PC-9 (cell line): Measurements from ENCODE around the gene ARHGAP24. TPM values are rescaled to one million over a fixed set of nuclear protein-coding genes. Genes with fewer than 3 reads are reported as not detected.

ENCODE experiments used
- BruUV-seq: library from RNA; stranded (reverse); fragments of 400-500 nt; replicated peaks from 2 replicates; lab custom pipeline; 2021; lab: Mats Ljungman, UMichigan
- CTCF ChIA-PET: fragments of 300-600 bp; sonication (Branson Sonifier 250); formaldehyde crosslinking; loops from one replicate; lab custom pipeline; 2022; ENCODE audit warnings: antibody characterized with exemption; lab: Charles Lee
- POLR2A ChIA-PET: fragments of 300-600 bp; sonication (Branson Sonifier 250); formaldehyde crosslinking; loops from one replicate; lab custom pipeline; 2022; ENCODE audit warnings: antibody characterized with exemption; ENCODE audit not compliant: unreplicated experiment; lab: Charles Lee
- DNase-seq, 2 experiments: peaks; one replicate each; pipeline versions ENCODE4 v3.0.0 to v3.0.0-alpha.2; 2015 to 2022; ENCODE audit warnings: mixed read lengths in 1 of 2
- H2AFZ ChIP-seq: fragments of 200-600 bp; sonication (generic); 2 replicates; pipeline ENCODE4 v1.8.1; 2017; ENCODE audit warnings: antibody characterized with exemption
- H3F3A ChIP-seq: fragments of 200-600 bp; sonication (generic); 2 replicates; pipeline ENCODE4 v1.8.1; 2017; ENCODE audit warnings: antibody characterized with exemption, mild to moderate bottlenecking, low read depth; ENCODE audit not compliant: insufficient read depth
- H3K27ac ChIP-seq: fragments of 200-600 bp; sonication (generic); 2 replicates; pipeline ENCODE4 v1.6.1; 2016; ENCODE audit warnings: mixed run types
- H3K27me3 ChIP-seq: fragments of 200-600 bp; sonication (generic); 2 replicates; pipeline ENCODE4 v1.6.1; 2016; ENCODE audit warnings: low read depth, mixed run types; ENCODE audit not compliant: insufficient read depth
- H3K36me3 ChIP-seq: fragments of 200-600 bp; sonication (generic); 2 replicates; pipeline ENCODE4 v1.6.1; 2016; ENCODE audit warnings: low read depth, mixed run types
- H3K4me1 ChIP-seq: fragments of 200-600 bp; sonication (generic); replicated peaks from 2 replicates; pipeline ENCODE4 v1.6.1; 2016; ENCODE audit warnings: mixed run types; ENCODE audit not compliant: insufficient read depth
- H3K4me2 ChIP-seq: fragments of 200-600 bp; sonication (generic); 2 replicates; pipeline ENCODE4 v1.6.1; 2017; ENCODE audit warnings: mixed run types
- H3K4me3 ChIP-seq: fragments of 200-600 bp; sonication (generic); 2 replicates; pipeline ENCODE4 v1.6.1; 2016; ENCODE audit warnings: mixed run types
- H3K79me2 ChIP-seq: fragments of 200-600 bp; sonication (generic); 2 replicates; pipeline ENCODE4 v1.6.1; 2017; ENCODE audit warnings: low read depth, mixed run types
- H3K9me2 ChIP-seq: fragments of 200-600 bp; sonication (generic); 2 replicates; pipeline ENCODE4 v1.8.1; 2017; ENCODE audit warnings: mild to moderate bottlenecking; ENCODE audit not compliant: insufficient read depth
- H3K9me3 ChIP-seq: fragments of 200-600 bp; sonication (generic); 2 replicates; pipeline ENCODE4 v1.8.1; 2016; ENCODE audit warnings: low read depth; ENCODE audit not compliant: insufficient read depth
- H4K20me1 ChIP-seq: fragments of 200-600 bp; sonication (generic); 2 replicates; pipeline ENCODE4 v1.8.1; 2017; ENCODE audit not compliant: insufficient read depth
- CTCF ChIP-seq: fragments of 200-600 bp; sonication (generic); conservative IDR thresholded peaks from 2 replicates; pipeline ENCODE4 v1.6.1; 2017; ENCODE audit warnings: mixed run types, antibody characterized with exemption, mild to moderate bottlenecking, moderate library complexity
- EZH2 ChIP-seq: fragments of 200-600 bp; sonication (generic); IDR thresholded peaks from 2 replicates; pipeline ENCODE4 v1.8.0; 2017; ENCODE audit warnings: antibody characterized with exemption, low read depth
- intact Hi-C: fragments of 100-400 bp; cut with micrococcal nuclease; formaldehyde crosslinking; loops from one replicate; pipeline ENCODE4 v1.10.0; 2022; ENCODE audit not compliant: unreplicated experiment
- total RNA-seq: library from RNA; stranded (reverse); gene quantifications from 2 replicates; pipeline ENCODE4 v1.2.3, GENCODE V29; 2021

Gene ARHGAP24
- total RNA-seq, 1 experiment from 2014 or later, result 2.2 TPM

GRCh38 chr4:85595796-85596559 lies 121.0 kb downstream of the ARHGAP24 start:
- Histone ChIP-seq H3K4me3 (no peak overlapping the region), H3K79me2 (no peaks in the 10 kb centered on the region), H4K20me1 (no peaks in the 10 kb centered on the region), H3K27me3 (no peaks in the 10 kb centered on the region), H3K4me2 (no peak overlapping the region), H3K9me3 (no peaks in the 10 kb centered on the region), H3F3A (no peaks in the 10 kb centered on the region), H3K9me2 (no peaks in the 10 kb centered on the region), H2AFZ (no peak overlapping the region), H3K36me3 (no peaks in the 10 kb centered on the region), H3K4me1 (no peaks in the 10 kb centered on the region), H3K27ac (no peak overlapping the region)
- DNase-seq, result no peak
- ChIA-PET CTCF (no interaction called here), POLR2A (no interaction called here)
- TF ChIP-seq CTCF (no peak), EZH2 (no peak)
- no TSS peak for BruUV-seq
- intact Hi-C loops, result no loop called here

GRCh38 chr4:85598936-85599335 lies 124.0 kb downstream of the ARHGAP24 start:
- ChIA-PET CTCF (no interaction called here), POLR2A (no interaction called here)
- no TSS peak for BruUV-seq
- no peak overlapping the region for H3K4me3 ChIP-seq
- H3F3A ChIP-seq, result no peaks in the 10 kb centered on the region
- no peak overlapping the region for H2AFZ ChIP-seq
- no peaks in the 10 kb centered on the region for H3K79me2 ChIP-seq
- no peaks in the 10 kb centered on the region for H3K9me3 ChIP-seq
- TF ChIP-seq CTCF (no peak), EZH2 (no peak)
- no peak for DNase-seq
- no peak overlapping the region for H3K4me2 ChIP-seq
- no peaks in the 10 kb centered on the region for H4K20me1 ChIP-seq
- no peak overlapping the region for H3K27ac ChIP-seq
- no peaks in the 10 kb centered on the region for H3K9me2 ChIP-seq
- no peaks in the 10 kb centered on the region for H3K36me3 ChIP-seq
- no peaks in the 10 kb centered on the region for H3K4me1 ChIP-seq
- H3K27me3 ChIP-seq, result no peaks in the 10 kb centered on the region
- intact Hi-C loops, result no loop called here

- no peaks in the 10 kb centered on the region for H4K20me1 ChIP-seq
- H3K36me3 ChIP-seq, result no peaks in the 10 kb centered on the region
- no peaks in the 10 kb centered on the region for H3K79me2 ChIP-seq
- no peak overlapping the region for H3K4me2 ChIP-seq
- ChIA-PET POLR2A (no interaction called here), CTCF (no interaction called here)
- TF ChIP-seq EZH2 (no peak), CTCF (no peak)
- no peak overlapping the region for H3K27ac ChIP-seq
- H3F3A ChIP-seq, result no peaks in the 10 kb centered on the region
- no peak for DNase-seq
- intact Hi-C loops, result no loop called here
- H3K4me3 ChIP-seq, result no peak overlapping the region
- H3K4me1 ChIP-seq, result no peaks in the 10 kb centered on the region
- BruUV-seq, result no TSS peak
- no peaks in the 10 kb centered on the region for H3K9me2 ChIP-seq
- H3K27me3 ChIP-seq, result no peaks in the 10 kb centered on the region
- no peak overlapping the region for H2AFZ ChIP-seq
- no peaks in the 10 kb centered on the region for H3K9me3 ChIP-seq
These were observed 125.6 kb downstream of the ARHGAP24 start for GRCh38 chr4:85600501-85600900.
